Stimulated activated CD4-positive, alpha-beta T cell treated with anti-CD3 and anti-CD28 coated beads, Interleukin-12 subunit alpha, Interleukin-12 subunit beta, amount 100 ng/mL, for 48 hours (primary cell): Measurements from ENCODE around the gene TBC1D20.

Experiments
- DNase-seq, 3 donors: peaks; one replicate each; pipeline ENCODE4 v3.0.0-alpha.2; 2020; ENCODE audit warnings: low read depth in 2 of 3, low spot score in 1 of 3

Gene TBC1D20

GRCh38 chr20:420721-421574, 41.4 kb downstream of the TBC1D20 start:
- no peak for DNase-seq

GRCh38 chr20:420166-420620, 42.1 kb downstream of the TBC1D20 start:
- no peak for DNase-seq

GRCh38 chr20:419556-420165, 42.7 kb downstream of the TBC1D20 start:
- DNase-seq: no peak

DNA sequence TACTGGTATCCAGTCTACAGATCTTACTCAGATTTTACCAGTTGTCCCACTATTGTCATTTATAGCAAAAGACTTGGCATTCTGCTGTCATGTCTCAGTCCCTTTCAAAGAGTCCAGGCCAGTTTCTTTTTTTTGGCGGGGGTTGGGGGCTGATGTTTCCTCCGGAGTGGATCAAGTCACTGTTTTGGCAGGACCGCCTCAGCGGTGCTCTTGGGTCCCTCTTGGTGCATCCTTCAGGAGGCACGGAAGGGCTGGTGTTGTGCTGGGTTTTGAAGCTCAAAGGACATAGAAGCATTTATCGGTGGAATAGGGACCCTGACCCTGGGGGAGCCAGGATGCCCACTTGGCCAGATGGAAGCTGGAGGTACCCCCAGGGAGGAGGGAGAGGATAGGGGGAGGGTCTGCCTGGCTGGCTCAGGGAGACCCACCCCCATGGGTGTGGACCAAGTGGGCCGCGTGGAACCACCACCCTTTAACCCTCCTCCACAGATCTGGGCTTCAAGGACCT, 43.4 kb downstream of the TBC1D20 start:
- DNase-seq: no peak

- DNase-seq: no peak
Measured at GRCh38 chr20:417801-418342, 44.5 kb downstream of the TBC1D20 start.

GRCh38 chr20:416950-417800, 45.2 kb downstream of the TBC1D20 start:
- no peak for DNase-seq

GRCh38 chr20:415820-416322, 46.5 kb downstream of the TBC1D20 start:
- no peak for DNase-seq

DNA sequence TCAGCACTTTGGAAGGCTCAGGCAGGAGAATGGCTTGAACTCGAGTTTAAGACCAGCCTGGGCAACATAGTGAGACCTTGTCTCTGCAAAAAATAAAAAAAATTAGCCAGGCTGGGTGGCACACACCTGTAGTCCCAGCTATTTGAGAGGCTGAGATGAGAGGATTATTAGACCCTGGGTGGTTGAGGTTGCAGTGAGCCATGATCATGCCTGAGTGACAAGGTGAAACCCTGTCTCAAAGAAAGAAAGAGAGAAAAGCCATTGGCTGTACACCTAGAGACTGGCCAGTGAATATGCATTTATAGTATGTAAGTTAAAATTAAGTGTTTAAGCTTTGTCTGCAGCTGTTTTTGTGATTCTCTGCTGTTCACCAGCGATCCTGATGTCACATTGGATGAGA, 48.2 kb downstream of the TBC1D20 start:
- no peak for DNase-seq

GRCh38 chr20:412081-412480, 50.3 kb downstream of the TBC1D20 start:
- no peak for DNase-seq

- DNase-seq: no peak
Measured at GRCh38 chr20:409697-410559, 52.4 kb downstream of the TBC1D20 start.

- no peak for DNase-seq
Measured at GRCh38 chr20:408843-409696, 53.3 kb downstream of the TBC1D20 start.

GRCh38 chr20:407953-408842, 54.1 kb downstream of the TBC1D20 start, which contains the start of gene RBCK1:
TSS of gene RBCK1 (plus strand) at chr20:408299. CDS start at chr20:408758, 459 bp downstream.
- peak; percentile 78 to 84 (median 83) for DNase-seq

DNA sequence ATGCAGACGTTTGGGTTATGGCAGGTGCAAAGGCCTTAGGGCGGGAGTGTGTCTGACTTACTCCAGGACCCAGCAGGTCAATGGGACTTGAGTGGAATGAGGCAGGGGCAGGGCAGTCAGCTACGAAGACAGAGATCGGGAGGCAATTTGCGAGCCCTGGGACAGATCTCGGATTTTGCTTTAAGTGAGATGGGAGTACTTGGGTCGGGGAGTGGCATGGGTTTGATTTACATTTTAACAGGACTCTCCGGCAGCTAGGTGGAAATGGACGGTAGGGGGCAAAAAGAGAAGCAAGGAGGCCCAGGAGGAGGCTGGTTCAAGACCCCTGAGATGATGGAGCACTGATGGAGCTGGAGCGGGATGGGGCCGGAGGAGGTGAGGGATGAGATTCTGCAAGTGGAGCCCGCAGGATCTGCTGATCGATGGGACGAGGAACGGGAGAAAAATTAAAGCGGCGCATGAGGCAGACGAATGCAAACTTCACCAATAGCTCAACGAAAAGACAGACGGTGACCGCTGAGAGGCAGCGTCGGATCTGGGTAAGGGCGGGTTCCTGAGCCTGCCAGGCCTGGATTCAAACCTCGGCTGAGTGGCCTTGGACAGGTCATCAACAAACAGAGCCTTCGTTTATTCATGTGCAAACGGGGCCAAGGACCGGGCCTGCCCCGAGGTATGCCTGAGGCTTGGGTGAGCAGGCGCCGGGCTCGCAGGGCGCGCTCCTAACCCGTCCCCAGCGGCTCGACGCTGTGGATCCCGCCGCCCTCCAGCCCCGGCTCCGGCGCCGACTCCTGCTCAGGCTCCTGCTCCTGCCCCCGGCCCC, 55.0 kb downstream of the TBC1D20 start:
- peak; percentile 44 to 67 (median 50) for DNase-seq

GRCh38 chr20:406200-407132, 55.9 kb downstream of the TBC1D20 start:
- DNase-seq: no peak

GRCh38 chr20:404088-404487, 58.2 kb downstream of the TBC1D20 start:
- no peak for DNase-seq

- no peak for DNase-seq
Measured at GRCh38 chr20:403582-403957, 58.8 kb downstream of the TBC1D20 start.
